HG03558 (cell line): ENCODE data around the gene ZNF606.
"Not testable (repeated sequence)": the region's sequence is repeated elsewhere in the genome, so short reads cannot be mapped to it uniquely, and the experiment has no call there.

Experiments used
- ATAC-seq: cut with Tn5 transposase; IDR thresholded peaks from one replicate; pipeline ENCODE4 v1.9.1; 2021; ENCODE audit warnings: moderate number of reproducible peaks; ENCODE audit not compliant: unreplicated experiment; ENCODE audit errors: extremely low read depth

ZNF606 gene

DNA sequence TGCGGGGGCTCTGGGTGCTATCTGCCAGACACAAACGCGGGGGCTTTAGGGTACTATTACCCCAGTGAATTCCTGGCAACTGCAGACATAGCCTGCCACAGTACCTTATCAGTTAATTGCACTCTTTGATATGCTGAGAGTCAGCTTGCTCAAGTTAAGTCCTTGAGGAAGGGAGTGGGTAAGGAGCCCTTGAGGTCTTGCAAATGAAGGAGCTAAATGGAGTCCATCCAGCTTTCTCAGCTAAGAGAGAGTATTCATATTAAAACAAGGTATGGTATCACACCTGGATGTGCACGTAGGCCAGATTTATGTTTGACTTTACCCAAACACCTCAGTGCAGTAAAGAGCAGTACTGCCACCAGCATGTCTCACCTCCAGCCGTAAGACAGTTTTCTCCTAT is 11.5 kb upstream of the ZNF606 start:
- no peak for ATAC-seq

DNA sequence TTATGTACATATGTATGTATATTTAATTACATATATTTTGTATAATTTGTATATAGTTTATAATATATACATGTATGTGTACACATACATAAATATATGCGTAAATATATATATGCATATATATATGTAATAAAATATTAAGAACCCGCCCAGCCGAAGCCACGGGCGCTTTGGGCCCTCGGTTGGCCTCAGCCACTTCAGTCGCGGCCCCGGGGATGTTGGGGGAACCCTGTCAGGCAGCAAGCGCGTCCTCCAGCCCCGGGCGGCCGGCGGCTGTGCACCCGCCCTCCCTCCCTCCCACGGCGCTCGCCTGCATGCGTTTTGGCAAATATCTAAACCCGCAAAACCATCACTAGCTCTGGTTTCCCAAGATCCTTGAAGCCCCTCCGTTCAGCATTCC is 7.9 kb upstream of the ZNF606 start:
- no peak for ATAC-seq

GRCh38 chr19:58009666-58010301 is 7.2 kb upstream of the ZNF606 start:
- ATAC-seq = no peak

GRCh38 chr19:58009301-58009665 is 6.7 kb upstream of the ZNF606 start:
- no peak for ATAC-seq

DNA sequence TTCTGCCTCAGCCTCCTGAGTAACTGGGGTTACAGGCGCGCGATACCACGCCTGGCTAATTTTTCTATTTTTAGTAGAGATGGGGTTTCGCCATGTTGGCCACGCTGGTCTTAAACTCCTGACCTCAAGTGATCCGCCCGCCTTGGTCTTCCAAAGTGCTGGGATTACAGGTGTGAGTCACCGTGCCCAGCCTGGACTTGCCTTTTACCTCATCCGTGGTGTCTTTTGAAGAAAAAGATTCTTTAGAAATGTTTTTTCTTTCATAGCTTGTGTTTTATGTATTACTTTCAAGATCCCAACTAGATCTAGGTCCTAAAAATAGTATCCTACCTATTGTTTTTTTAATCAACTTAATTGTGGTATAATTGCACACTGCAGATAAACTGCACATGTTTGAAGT is 6.3 kb upstream of the ZNF606 start:
- not testable (repeated sequence) for ATAC-seq

DNA sequence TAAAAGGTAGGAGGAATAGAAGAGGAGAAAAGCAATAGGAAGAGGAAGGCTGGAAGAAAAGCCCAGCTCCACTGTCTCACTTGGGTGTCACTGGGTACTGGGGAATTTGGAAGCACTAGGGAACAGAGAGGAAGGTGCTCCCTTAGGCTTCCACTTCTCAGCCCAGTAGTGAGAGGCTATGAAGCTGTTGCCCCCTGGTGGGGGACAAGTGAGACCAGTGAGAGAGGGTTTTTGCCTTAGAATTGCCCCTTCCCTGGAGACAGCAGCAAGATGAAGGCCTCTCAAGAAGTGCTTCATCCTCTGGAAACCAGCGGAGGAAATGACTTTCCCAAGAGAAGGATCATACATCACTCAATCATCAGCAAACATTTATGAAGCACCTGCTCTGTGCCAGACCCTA is 4.7 kb upstream of the ZNF606 start:
- no peak for ATAC-seq

DNA sequence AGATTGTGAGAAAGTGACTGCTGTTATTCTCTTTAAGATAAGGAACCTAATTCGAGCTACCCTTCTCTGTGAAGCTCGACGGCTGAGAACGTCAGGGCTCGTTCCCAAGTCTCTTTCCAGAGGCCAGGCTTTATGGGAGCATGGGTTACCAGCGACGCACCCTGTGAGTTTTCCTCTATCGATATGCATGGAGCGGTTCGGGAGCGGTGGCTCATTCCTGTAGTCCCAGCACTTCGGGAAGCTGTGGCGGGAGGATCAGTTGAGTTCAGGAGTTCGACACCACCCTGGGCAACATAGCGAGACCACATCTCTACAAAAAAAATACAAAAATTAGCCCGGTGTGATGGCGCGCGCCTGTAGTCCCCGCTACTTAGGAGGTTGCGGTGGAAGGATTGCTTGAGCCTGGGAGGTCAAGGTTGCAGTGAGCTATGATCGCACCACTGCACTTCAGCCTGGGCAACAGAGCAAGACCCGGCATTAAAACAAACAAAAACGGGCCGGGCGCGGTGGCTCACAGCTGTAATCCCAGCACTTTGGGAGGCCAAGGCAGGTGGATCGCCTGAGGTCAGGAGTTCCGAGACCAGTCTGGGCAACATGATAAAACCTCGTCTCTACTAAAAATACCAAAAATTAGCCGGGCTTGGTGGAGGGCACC is 681 bp upstream of the ZNF606 start:
- ATAC-seq = no peak

- ATAC-seq = no peak
These were observed 688 bp downstream of the ZNF606 start for GRCh38 chr19:58001895-58002369.

DNA sequence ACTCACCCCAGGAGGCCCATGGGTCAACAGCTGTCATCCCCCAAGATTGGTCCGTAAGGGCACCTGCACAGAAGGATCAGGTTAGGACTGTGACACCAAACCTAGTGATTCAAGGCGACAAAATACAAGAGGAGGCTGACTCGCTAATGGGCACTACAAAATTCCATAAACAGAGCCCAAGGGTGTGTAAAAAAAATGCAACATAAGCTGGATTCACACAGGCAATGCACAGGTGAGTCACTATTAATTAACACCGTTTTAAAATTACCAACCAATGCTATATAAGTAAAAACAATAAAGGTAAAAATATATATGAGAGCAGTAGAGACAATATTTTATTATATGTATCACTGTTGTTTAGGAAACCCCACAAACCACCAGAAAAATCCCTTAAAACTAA is 1.9 kb downstream of the ZNF606 start:
- ATAC-seq = no peak

- no peak for ATAC-seq
These were observed 9.8 kb downstream of the ZNF606 start for GRCh38 chr19:57992841-57993240.

DNA sequence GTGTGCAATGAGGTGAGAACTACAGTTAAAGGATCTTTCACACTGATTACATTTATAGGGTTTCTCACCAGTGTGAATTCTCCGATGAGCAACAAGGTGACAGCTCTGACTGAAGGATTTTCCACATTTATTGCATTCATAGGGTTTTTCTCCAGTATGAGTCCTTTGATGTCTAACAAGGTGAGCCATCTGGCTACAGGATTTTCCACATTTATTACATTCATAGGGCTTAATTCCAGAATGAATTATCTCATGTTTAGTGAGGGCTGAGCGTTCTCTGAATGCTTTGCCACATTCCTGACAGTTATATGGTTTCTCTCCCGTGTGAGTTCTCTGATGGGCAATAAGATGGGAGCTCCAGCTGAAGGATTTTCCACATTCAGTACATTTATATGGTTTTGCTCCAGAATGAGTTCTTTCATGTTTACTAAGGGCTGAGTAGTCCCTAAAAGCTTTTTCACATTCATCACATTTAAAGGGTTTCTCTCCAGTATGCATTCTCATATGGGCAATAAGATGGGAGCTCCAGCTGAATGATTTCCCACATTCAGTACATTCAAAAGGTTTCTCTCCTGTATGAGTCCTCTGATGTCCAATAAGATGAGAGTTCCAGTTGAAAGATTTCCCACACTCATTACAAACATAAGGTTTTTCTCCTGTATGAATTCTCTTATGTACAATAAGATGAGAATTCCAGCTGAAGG is 23.9 kb downstream of the ZNF606 start:
- no peak for ATAC-seq

DNA sequence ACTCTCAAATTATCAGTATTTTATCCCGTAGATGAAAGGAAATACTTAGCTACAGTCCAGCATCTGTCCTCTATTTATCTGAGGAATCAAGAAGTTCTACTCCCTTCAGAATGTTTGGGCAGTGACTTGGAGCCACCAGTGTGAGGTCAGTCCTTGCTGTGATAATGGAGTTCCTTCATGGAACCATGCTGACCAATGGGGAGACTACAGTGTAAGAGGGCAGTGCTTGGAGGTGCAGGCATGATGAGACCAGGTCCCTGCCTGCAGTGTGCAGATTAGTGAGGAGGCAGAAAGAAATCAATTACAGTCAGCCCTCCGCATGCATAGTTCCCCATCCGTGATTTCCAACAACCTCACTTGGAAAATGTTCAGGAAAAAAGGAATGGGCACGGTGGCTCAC is 28.2 kb downstream of the ZNF606 start, which contains the start of gene C19orf18:
Gene C19orf18 (minus strand): TSS at position 101 of the 400 bp plus-strand sequence. CDS start 102 bp downstream, outside the sequence.
- no peak for ATAC-seq

DNA sequence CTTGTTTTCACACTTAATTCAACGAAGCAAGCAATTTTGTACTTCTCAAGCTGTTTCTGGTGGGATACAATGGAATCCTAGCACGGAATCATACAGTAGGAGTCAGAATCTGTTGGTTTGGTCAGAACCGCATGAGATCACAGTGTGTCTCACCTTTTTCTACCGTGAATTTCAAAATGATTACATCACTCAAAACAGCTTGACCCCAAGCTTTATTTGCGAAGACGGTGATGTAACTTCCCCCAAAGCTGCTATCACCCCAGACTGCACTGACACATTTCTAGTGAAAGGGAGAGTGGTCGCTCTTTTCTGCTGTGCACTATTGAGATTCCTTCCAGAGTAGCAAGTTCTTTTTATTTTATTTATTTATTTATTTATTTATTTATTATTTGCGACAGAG is 37.9 kb downstream of the ZNF606 start:
- no peak for ATAC-seq

GRCh38 chr19:57961785-57962184 is 40.8 kb downstream of the ZNF606 start:
- no peak for ATAC-seq

- no peak for ATAC-seq
These were observed 47.6 kb downstream of the ZNF606 start for GRCh38 chr19:57954996-57955395.

- no peak for ATAC-seq
These were observed 52.9 kb downstream of the ZNF606 start for GRCh38 chr19:57949702-57950101.

DNA sequence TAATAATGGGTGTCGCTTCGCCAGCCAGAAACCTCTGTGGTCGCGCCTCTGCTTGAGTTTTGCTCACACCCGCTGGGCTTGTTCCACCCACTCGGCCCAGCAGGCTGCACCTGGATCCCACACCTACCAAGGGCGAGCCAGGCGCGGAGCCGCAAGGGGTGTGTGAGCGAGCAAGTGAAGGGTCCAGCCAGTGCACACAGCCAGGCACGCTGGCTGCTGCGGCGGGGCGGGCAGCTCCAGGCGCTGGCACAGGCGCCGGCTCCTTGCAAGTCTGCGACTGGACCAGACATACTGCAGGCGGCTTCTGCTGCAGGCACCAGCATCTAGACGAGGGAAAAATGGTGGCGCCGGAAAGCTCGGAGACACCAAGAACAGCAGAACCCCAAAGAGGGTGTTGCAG is 53.3 kb downstream of the ZNF606 start:
- ATAC-seq = no peak

DNA sequence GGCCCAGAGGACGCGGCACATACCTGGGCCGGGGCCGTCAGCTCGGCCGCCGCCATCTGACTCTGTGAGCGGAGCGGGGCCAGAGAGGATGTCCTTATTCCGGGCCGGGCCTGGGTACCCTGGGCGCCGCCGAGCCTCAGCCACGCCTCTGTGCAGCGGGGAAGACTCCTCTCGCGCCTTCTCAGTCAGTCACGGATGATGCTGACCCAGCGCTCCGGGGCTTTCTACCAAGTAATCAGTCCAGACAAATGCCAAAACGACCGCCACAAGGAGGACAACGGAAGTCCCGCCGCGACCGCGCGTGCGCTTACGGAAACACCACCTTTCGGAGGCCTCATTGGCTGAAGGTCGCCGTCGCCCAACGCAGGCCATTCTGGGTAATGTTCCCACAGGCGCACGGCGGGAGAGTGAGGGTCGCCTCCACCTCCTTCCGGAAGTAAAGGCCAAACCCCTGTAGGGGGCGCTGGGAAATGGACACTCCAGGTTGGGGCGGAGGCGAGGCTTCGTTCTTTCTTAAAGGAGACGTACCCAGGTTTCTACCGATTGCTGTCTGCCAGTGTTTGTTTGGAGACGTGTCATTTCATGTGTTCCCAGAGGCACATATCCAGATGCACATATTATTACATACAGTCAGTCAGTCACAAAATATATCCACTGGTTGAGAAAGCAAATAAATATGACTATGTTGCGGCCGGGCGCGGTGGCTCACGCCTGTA is 55.0 kb downstream of the ZNF606 start, which contains the start of gene ZNF256:
Gene ZNF256 (minus strand): TSS at position 288 of the 716 bp plus-strand sequence. CDS start 232 bp downstream, at position 56.
- peak; percentile 71 for ATAC-seq

GRCh38 chr19:57947088-57947418 is 55.6 kb downstream of the ZNF606 start:
- ATAC-seq = no peak

DNA sequence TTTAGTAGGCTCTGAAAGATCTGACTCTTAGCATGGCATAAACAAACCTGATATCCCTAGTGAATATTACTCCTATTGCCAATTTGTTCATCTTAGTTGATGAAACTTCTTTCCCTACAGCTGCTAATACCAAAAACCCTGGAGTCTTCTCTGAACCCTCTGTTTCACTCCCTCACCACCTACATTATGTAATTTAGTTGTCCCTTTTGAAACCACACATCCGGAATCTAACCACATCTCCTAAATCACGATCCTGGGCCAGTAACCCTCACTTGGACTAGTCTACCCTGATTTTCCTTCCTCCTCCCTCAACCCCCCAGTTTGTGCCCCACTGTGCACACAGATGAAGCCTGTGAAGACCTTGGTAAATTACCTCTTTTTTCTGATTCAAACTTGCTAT is 56.3 kb downstream of the ZNF606 start:
- no peak for ATAC-seq

GRCh38 chr19:57941593-57941992 is 61.0 kb downstream of the ZNF606 start:
- ATAC-seq = no peak
